IPS-15b (cell line): Measurements from ENCODE around the gene HEXB.

ENCODE experiments used
- H3K27me3 ChIP-seq: one replicate; pipeline ENCODE4 v1.6.1; 2013; ENCODE audit warnings: low read length; ENCODE audit not compliant: control insufficient read depth, insufficient read depth
- H3K36me3 ChIP-seq: one replicate; pipeline ENCODE4 v1.6.1; 2013; ENCODE audit warnings: low read length; ENCODE audit not compliant: control insufficient read depth, insufficient read depth
- H3K4me1 ChIP-seq: one replicate; pipeline ENCODE4 v1.6.1; 2013; ENCODE audit warnings: mild to moderate bottlenecking, low read length; ENCODE audit not compliant: control insufficient read depth, insufficient read depth
- H3K4me3 ChIP-seq: one replicate; pipeline ENCODE4 v1.5.1; 2013; ENCODE audit warnings: low read depth, low read length
- H3K9ac ChIP-seq: one replicate; pipeline ENCODE4 v1.6.1; 2013; ENCODE audit warnings: low read depth, mild to moderate bottlenecking, low read length
- H3K9me3 ChIP-seq: one replicate; pipeline ENCODE4 v1.6.1; 2013; ENCODE audit warnings: mild to moderate bottlenecking, low read length; ENCODE audit not compliant: control insufficient read depth, insufficient read depth

Gene HEXB

GRCh38 chr5:74643111-74643562 is 41.9 kb upstream of the HEXB start:
- Histone ChIP-seq H3K36me3 (no peaks in the 10 kb centered on the region), H3K9ac (no peak overlapping the region), H3K4me3 (no peak overlapping the region), H3K27me3 (peaks cover 39% of the 10 kb centered on the region), H3K9me3 (no peaks in the 10 kb centered on the region), H3K4me1 (peaks cover 9% of the 10 kb centered on the region)

GRCh38 chr5:74647096-74647495 is 37.9 kb upstream of the HEXB start:
- Histone ChIP-seq H3K9me3 (no peaks in the 10 kb centered on the region), H3K36me3 (no peaks in the 10 kb centered on the region), H3K9ac (no peak overlapping the region), H3K4me1 (no peaks in the 10 kb centered on the region), H3K27me3 (peaks cover 20% of the 10 kb centered on the region), H3K4me3 (no peak overlapping the region)

GRCh38 chr5:74648835-74649293 is 36.2 kb upstream of the HEXB start:
- Histone ChIP-seq H3K9ac (no peak overlapping the region), H3K9me3 (no peaks in the 10 kb centered on the region), H3K4me1 (no peaks in the 10 kb centered on the region), H3K4me3 (no peak overlapping the region), H3K36me3 (no peaks in the 10 kb centered on the region), H3K27me3 (peaks cover 2% of the 10 kb centered on the region)

- H3K4me1 ChIP-seq: no peaks in the 10 kb centered on the region
- H3K4me3 ChIP-seq: no peak overlapping the region
- no peaks in the 10 kb centered on the region for H3K27me3 ChIP-seq
- H3K9me3 ChIP-seq: no peaks in the 10 kb centered on the region
- no peaks in the 10 kb centered on the region for H3K36me3 ChIP-seq
- no peak overlapping the region for H3K9ac ChIP-seq
These were observed 35.5 kb upstream of the HEXB start for GRCh38 chr5:74649421-74649973.

- H3K9me3 ChIP-seq: no peaks in the 10 kb centered on the region
- no peaks in the 10 kb centered on the region for H3K4me1 ChIP-seq
- H3K4me3 ChIP-seq: no peak overlapping the region
- H3K36me3 ChIP-seq: no peaks in the 10 kb centered on the region
- H3K9ac ChIP-seq: no peak overlapping the region
- no peaks in the 10 kb centered on the region for H3K27me3 ChIP-seq
These were observed 33.3 kb upstream of the HEXB start for GRCh38 chr5:74651710-74652109.

- H3K4me3 ChIP-seq: no peak overlapping the region
- no peaks in the 10 kb centered on the region for H3K9me3 ChIP-seq
- no peaks in the 10 kb centered on the region for H3K4me1 ChIP-seq
- H3K27me3 ChIP-seq: no peaks in the 10 kb centered on the region
- H3K9ac ChIP-seq: no peak overlapping the region
- H3K36me3 ChIP-seq: no peaks in the 10 kb centered on the region
These were observed 32.5 kb upstream of the HEXB start for GRCh38 chr5:74652576-74652975.

- Histone ChIP-seq H3K9ac (no peak overlapping the region), H3K4me3 (no peak overlapping the region), H3K36me3 (no peaks in the 10 kb centered on the region), H3K4me1 (no peaks in the 10 kb centered on the region), H3K27me3 (no peaks in the 10 kb centered on the region), H3K9me3 (peaks cover 3% of the 10 kb centered on the region)
These were observed 31.0 kb upstream of the HEXB start for GRCh38 chr5:74653991-74654390.

GRCh38 chr5:74655206-74655605 is 29.8 kb upstream of the HEXB start:
- Histone ChIP-seq H3K9me3 (peaks cover 3% of the 10 kb centered on the region), H3K4me1 (no peaks in the 10 kb centered on the region), H3K4me3 (no peak overlapping the region), H3K9ac (no peak overlapping the region), H3K27me3 (no peaks in the 10 kb centered on the region), H3K36me3 (no peaks in the 10 kb centered on the region)

GRCh38 chr5:74655716-74656115 is 29.3 kb upstream of the HEXB start:
- Histone ChIP-seq H3K4me1 (no peaks in the 10 kb centered on the region), H3K9me3 (peaks cover 3% of the 10 kb centered on the region), H3K9ac (no peak overlapping the region), H3K4me3 (no peak overlapping the region), H3K36me3 (no peaks in the 10 kb centered on the region), H3K27me3 (no peaks in the 10 kb centered on the region)

GRCh38 chr5:74657165-74657564 is 27.9 kb upstream of the HEXB start:
- Histone ChIP-seq H3K4me1 (no peaks in the 10 kb centered on the region), H3K36me3 (no peaks in the 10 kb centered on the region), H3K9ac (no peak overlapping the region), H3K4me3 (no peak overlapping the region), H3K9me3 (peaks cover 3% of the 10 kb centered on the region), H3K27me3 (no peaks in the 10 kb centered on the region)

- Histone ChIP-seq H3K36me3 (no peaks in the 10 kb centered on the region), H3K9ac (no peak overlapping the region), H3K4me1 (no peaks in the 10 kb centered on the region), H3K4me3 (no peak overlapping the region), H3K9me3 (peaks cover 3% of the 10 kb centered on the region), H3K27me3 (no peaks in the 10 kb centered on the region)
These were observed 25.9 kb upstream of the HEXB start for GRCh38 chr5:74659172-74659571.

- H3K9ac ChIP-seq: no peak overlapping the region
- no peaks in the 10 kb centered on the region for H3K36me3 ChIP-seq
- peaks cover 3% of the 10 kb centered on the region for H3K9me3 ChIP-seq
- no peak overlapping the region for H3K4me3 ChIP-seq
- H3K27me3 ChIP-seq: no peaks in the 10 kb centered on the region
- H3K4me1 ChIP-seq: no peaks in the 10 kb centered on the region
These were observed 24.9 kb upstream of the HEXB start for GRCh38 chr5:74660140-74660539.
